Dendritic cell treated with granulocyte-macrophage colony-stimulating factor and Interleukin-4, amounts not matched to agents 40 ng/mL and 50 ng/mL, for 4 days (primary cell): ENCODE results near the gene ABHD12.

Experiments used
- H3K27ac Mint-ChIP-seq: one replicate; pipeline ENCODE4 v1.8.0; 2022; ENCODE audit warnings: mild to moderate bottlenecking, mixed read lengths
- H3K27me3 Mint-ChIP-seq: one replicate; pipeline ENCODE4 v1.8.0; 2022; ENCODE audit warnings: mild to moderate bottlenecking, mixed read lengths
- H3K36me3 Mint-ChIP-seq: one replicate; pipeline ENCODE4 v1.8.0; 2022; ENCODE audit warnings: low read depth, mixed read lengths
- H3K4me1 Mint-ChIP-seq: one replicate; pipeline ENCODE4 v1.8.0; 2022; ENCODE audit warnings: low read depth, mixed read lengths
- H3K4me3 Mint-ChIP-seq: one replicate; pipeline ENCODE4 v1.8.0; 2022; ENCODE audit warnings: mild to moderate bottlenecking, moderate library complexity, mixed read lengths
- H3K9me3 Mint-ChIP-seq: one replicate; pipeline ENCODE4 v1.8.0; 2022; ENCODE audit warnings: mixed read lengths
- intact Hi-C: fragments of 100-400 bp; cut with micrococcal nuclease; formaldehyde crosslinking; loops from one replicate; pipeline ENCODE4 v1.15.0; 2022

ABHD12 gene

DNA sequence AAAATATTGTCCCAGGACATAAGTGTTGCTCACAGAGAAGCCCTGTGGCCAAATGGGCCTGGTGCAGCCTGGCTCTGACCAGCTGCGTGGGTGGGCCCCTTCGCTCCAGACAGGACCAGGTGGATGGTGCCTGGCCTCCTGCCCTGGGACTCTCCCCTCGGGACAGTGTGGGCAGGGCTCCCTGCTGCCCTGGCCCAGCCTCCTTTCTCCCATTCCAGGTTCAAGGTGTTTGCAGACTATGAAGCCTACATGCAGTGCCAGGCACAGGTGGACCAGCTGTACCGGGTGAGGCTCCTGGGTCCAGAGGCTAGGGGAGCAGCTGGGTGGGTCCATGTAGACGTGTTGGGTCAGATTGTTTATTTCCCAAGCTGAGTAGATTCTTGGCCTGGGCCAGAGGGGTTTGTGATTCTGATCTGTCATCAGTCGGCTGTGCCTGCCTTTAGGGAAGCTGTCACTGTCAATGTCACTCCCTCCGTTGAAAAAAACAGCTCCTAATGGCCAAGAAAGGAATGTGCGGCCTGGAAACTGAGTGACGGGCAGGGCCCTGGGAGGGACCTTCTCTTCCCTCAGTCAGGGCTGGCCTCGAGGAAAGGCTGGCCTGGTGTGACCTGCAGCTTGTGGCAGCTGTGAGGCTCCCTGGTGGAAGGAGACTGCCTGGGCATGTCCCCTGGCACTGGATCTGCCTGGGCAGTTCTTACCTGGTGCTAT is 95.1 kb downstream of the ABHD12 start:
- H3K4me1 Mint-ChIP-seq, result peaks cover 62% of the 10 kb centered on the region
- intact Hi-C loops, result loop anchor here (10.0 kb wide), 1 partner anchor 301 kb away; the partner anchor contains the start of gene APMAP
- no peaks in the 10 kb centered on the region for H3K9me3 Mint-ChIP-seq
- H3K36me3 Mint-ChIP-seq, result peaks cover 100% of the 10 kb centered on the region
- H3K27me3 Mint-ChIP-seq, result no peaks in the 10 kb centered on the region
- no peak overlapping the region for H3K4me3 Mint-ChIP-seq
- peak overlapping the region; percentile 85 for H3K27ac Mint-ChIP-seq

DNA sequence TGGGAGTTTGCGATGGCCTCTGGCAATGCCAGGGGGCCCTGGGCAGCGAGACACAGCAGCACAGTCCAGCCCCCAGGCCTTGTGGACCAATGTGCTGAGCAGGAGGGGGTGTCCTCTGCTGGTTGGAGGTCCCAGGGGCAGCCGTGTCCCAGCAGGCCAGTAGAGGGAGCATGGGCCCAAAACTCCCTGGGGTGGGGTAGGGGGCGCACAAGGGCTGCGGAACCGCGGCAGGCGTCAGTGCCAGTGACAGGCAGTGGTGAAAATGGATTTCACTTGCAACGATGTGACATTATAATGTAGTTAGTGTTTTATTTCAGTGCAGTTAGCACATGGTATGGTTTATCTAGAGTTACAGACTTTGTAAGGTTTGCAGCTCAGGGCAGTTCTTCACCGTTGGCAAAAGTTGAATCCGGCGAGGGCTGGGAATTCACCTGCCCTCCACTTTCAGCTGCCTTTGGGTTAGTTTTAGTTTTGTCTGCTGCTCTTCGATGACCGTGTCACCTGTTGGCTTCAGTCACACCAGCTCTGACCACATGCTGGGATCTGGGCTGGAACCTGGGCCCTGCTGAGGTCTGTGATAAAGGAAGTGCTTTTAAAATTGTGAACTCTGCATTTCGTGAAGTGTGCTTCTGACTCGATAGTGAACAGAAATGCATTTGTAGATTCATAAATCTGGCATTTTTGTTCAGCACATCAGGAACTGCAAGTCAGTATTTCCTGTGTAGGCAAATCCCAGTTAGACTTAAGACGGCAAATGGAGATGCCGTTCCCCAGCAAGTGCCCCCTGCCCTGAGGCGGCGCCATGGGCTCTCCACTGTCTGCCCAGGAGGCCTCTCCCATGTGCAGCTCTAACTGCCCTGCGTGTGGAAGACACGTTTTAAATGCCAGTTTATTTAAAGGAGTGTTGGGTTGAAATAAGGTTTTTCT is 95.9 kb downstream of the ABHD12 start:
- H3K36me3 Mint-ChIP-seq, result peaks cover 100% of the 10 kb centered on the region

DNA sequence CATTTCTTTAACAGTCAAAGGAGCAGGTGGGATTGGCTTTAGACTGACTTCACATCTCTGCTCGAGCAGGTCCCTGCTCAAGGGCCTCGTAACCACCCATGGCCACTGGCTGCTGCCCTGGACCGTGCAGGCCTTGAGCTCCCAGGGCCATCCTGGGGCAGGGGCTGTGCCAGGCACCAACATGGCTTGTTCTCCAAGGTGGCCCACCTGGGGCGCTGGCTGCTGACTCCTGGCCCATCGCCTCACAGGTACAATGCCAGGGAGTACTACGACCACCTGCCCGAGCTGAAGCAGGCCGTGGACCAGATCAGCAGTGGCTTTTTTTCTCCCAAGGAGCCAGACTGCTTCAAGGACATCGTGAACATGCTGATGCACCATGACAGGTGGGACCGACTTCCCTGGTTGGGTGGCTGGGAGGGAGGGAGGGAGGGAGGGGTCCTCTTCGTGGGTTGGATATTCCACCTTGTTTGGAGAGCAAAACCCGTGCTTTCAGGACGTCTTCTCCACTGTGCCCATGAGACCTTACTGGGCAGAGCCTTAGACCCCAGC is 96.7 kb downstream of the ABHD12 start:
- no peaks in the 10 kb centered on the region for H3K27me3 Mint-ChIP-seq
- H3K36me3 Mint-ChIP-seq, result peaks cover 100% of the 10 kb centered on the region
- peak overlapping the region; percentile 85 for H3K27ac Mint-ChIP-seq
- H3K9me3 Mint-ChIP-seq, result no peaks in the 10 kb centered on the region
- H3K4me1 Mint-ChIP-seq, result peaks cover 56% of the 10 kb centered on the region
- no peak overlapping the region for H3K4me3 Mint-ChIP-seq
- intact Hi-C loops, result loop anchor here (1.0 to 10.0 kb wide), 2 partner anchors 105 to 299 kb away; partner anchors contain the start of gene APMAP

More for the DNA sequence above, 95.9 kb downstream of the ABHD12 start:
- Mint-ChIP-seq H3K27me3 (no peaks in the 10 kb centered on the region), H3K27ac (peak overlapping the region; percentile 85), H3K9me3 (no peaks in the 10 kb centered on the region), H3K4me1 (peaks cover 55% of the 10 kb centered on the region), H3K4me3 (no peak overlapping the region)
- intact Hi-C loops, result loop anchor here (1.0 to 10.0 kb wide), 2 partner anchors 105 to 300 kb away; partner anchors contain the start of gene APMAP

DNA sequence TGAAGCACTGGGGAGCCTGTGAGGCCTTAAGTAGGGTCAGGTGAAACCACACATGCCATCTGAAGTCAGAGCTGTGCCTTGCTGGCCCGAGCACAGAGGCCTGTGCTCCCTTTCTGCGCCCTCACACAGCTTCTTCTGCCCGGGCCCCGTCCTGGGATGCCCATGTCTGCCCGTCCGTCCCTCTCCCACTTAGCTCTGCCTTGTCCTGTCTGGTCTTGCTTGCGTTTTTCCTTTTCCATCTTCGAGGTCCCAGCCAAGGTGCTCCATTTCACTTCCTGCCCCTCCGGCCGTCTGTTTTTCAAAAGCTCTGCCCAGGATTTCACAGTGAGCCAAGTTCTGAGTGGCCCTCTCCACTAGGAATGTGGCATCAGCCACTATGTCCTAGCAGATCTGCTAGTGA is 97.1 kb downstream of the ABHD12 start:
- Mint-ChIP-seq H3K27ac (peak overlapping the region; percentile 50), H3K4me1 (peaks cover 58% of the 10 kb centered on the region), H3K4me3 (no peak overlapping the region), H3K27me3 (no peaks in the 10 kb centered on the region), H3K36me3 (peaks cover 100% of the 10 kb centered on the region), H3K9me3 (no peaks in the 10 kb centered on the region)
- intact Hi-C loops, result loop anchor here (10.0 kb wide), 1 partner anchor 299 kb away; the partner anchor contains the start of gene APMAP

DNA sequence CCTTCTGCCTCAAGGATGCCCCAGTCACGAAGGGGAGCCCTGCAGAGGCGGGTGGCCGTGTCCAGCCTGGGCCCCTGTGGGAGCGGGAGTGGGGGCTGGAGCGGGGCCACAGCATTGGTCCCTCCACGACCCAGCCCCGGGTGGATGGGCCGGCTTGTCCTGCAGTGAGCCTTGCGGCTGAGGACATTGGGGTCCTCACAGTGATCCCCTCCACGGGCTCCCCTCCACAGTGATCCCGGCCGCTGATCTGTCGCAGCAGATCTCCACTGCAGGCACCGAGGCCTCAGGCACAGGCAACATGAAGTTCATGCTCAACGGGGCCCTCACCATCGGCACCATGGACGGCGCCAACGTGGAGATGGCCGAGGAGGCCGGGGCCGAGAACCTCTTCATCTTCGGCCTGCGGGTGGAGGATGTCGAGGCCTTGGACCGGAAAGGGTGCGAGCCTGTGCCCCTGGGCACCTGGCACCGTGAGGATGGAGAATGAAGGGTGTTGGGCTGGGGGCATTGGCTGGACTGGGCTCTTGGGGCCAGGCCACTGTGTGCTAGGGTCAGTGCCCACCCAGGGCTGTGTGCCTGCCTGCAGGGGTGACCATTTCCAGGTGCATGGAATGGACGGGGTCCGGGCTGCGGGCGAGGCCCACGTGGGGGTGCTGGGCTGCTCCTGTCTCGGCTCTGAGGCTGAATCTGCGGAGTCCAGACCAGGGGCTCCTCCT is 98.3 kb downstream of the ABHD12 start:
- peaks cover 100% of the 10 kb centered on the region for H3K36me3 Mint-ChIP-seq
- no peaks in the 10 kb centered on the region for H3K9me3 Mint-ChIP-seq
- H3K4me1 Mint-ChIP-seq, result peaks cover 52% of the 10 kb centered on the region
- no peak overlapping the region for H3K4me3 Mint-ChIP-seq
- intact Hi-C loops, result loop anchor here (10.0 kb wide), 1 partner anchor 298 kb away; the partner anchor contains the start of gene APMAP
- no peaks in the 10 kb centered on the region for H3K27me3 Mint-ChIP-seq
- peak overlapping the region; percentile 41 for H3K27ac Mint-ChIP-seq

DNA sequence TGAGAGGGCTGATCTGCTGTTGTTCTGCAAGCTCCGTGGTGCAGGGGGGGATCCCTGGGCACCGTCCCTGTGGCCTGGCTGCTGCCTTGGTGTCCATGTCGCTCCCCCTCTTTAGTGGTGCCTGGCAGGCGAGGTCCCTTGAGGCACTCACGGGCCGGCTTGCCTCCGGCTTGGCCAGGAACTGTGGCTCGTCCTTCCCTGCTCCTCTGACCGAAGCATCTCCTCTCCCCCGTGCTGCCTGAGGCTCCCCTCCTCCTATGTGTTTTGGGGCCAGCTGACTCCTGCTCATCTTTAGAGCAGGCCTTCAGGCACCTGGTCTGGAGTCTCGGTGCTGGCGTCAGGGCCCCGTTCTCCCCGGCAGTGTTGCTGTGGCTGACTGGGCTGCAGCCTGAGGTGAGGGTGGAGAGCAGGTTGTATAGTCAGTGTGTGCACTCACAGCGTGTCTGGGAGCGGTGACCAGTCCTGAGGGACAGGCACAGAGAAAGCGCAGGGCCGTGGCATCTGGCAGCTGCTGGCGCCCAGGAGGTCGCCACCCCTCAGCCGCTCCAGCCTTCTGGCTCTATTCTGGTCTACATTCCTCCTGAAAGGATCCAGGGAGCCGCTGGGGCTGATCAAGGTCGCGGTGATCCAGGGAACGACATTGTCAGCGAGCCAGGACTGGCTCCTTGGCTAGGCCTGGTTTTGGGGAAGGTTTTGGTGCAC is 99.1 kb downstream of the ABHD12 start:
- Mint-ChIP-seq H3K4me3 (no peak overlapping the region), H3K4me1 (peaks cover 44% of the 10 kb centered on the region), H3K36me3 (peaks cover 100% of the 10 kb centered on the region), H3K27ac (peak overlapping the region; percentile 57), H3K27me3 (no peaks in the 10 kb centered on the region), H3K9me3 (no peaks in the 10 kb centered on the region)
- intact Hi-C loops, result loop anchor here (10.0 kb wide), 1 partner anchor 297 kb away; the partner anchor contains the start of gene APMAP

DNA sequence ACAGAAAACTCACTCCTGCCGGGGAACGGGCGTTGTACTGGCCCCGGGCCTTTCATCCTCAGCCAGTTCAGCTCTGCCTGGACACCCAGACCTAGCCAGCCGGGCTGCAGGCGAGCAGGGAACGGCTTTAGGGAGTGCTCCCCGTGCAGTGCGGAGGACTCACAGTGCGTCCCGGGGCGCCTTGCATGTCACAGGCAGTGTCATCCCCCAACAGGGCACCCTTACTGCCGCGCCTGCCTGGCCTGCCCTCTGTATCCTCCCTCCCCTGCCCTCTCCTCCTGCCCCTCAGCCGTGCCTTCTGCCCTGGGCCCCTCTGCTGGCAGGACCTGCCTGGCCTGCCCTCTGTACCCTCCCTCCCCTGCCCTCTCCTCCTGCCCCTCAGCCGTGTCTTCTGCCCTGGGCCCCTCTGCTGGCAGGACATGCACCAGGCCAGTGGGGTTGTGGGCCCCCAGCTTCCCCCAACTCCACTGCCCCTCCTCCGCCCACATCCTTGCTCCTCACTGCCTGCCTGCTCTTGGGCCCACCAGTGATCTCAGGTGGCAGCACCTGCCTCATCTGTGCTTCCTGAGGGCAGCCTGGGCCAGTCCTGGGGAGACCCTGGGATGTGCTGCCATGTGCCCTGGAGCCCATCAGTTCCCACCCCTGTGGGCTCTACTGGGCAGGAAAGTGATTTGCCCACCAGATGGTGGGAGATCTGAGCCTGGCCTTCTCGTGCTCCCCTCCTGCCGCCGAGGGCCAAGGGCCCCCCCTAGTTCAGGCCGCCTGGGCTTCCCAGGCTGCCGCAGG is 99.8 kb downstream of the ABHD12 start:
- peak overlapping the region; percentile 57 for H3K27ac Mint-ChIP-seq
- peaks cover 100% of the 10 kb centered on the region for H3K36me3 Mint-ChIP-seq
- no peak overlapping the region for H3K4me3 Mint-ChIP-seq
- peaks cover 37% of the 10 kb centered on the region for H3K4me1 Mint-ChIP-seq
- intact Hi-C loops, result loop anchor here (10.0 kb wide), 1 partner anchor 296 kb away; the partner anchor contains the start of gene APMAP
- H3K9me3 Mint-ChIP-seq, result no peaks in the 10 kb centered on the region
- no peaks in the 10 kb centered on the region for H3K27me3 Mint-ChIP-seq

DNA sequence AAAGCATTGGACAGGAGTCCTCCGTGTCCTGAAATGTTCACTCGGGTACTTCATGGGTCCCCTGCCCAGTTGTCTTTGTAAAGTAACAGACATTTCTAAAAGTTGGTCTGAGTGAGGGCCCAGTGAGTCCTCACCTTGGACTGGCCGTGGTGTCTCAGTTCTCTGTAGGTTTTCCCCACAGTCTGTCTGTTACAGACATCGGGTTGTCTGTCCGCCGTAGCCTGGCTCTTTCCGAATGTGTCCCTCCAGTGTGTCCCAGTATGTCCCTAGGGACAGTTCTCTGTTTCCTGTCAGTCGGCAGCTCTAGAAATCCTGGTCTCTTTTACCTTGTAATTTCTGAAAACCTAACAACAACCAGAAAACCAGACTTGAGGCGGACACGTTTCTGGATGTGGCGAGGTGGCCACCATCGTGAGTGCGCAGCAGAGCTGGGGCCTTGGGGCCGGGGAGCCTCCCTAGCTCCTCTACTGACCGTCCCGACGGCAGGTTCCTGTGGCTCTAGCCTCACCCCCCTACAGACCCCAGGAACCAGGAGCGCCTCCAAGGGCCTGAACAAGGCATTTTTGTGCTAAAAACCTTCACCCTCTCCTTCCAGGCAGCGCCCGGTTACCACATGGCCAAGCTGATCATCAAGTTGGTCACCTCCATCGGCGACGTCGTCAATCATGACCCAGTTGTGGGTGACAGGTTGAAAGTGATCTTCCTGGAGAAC is 100.6 kb downstream of the ABHD12 start:
- no peaks in the 10 kb centered on the region for H3K27me3 Mint-ChIP-seq
- peaks cover 100% of the 10 kb centered on the region for H3K36me3 Mint-ChIP-seq
- intact Hi-C loops, result loop anchor here (10.0 kb wide), 1 partner anchor 295 kb away; the partner anchor contains the start of gene APMAP
- peak overlapping the region; percentile 62 for H3K27ac Mint-ChIP-seq
- H3K4me1 Mint-ChIP-seq, result peaks cover 29% of the 10 kb centered on the region
- H3K9me3 Mint-ChIP-seq, result no peaks in the 10 kb centered on the region
- no peak overlapping the region for H3K4me3 Mint-ChIP-seq

DNA sequence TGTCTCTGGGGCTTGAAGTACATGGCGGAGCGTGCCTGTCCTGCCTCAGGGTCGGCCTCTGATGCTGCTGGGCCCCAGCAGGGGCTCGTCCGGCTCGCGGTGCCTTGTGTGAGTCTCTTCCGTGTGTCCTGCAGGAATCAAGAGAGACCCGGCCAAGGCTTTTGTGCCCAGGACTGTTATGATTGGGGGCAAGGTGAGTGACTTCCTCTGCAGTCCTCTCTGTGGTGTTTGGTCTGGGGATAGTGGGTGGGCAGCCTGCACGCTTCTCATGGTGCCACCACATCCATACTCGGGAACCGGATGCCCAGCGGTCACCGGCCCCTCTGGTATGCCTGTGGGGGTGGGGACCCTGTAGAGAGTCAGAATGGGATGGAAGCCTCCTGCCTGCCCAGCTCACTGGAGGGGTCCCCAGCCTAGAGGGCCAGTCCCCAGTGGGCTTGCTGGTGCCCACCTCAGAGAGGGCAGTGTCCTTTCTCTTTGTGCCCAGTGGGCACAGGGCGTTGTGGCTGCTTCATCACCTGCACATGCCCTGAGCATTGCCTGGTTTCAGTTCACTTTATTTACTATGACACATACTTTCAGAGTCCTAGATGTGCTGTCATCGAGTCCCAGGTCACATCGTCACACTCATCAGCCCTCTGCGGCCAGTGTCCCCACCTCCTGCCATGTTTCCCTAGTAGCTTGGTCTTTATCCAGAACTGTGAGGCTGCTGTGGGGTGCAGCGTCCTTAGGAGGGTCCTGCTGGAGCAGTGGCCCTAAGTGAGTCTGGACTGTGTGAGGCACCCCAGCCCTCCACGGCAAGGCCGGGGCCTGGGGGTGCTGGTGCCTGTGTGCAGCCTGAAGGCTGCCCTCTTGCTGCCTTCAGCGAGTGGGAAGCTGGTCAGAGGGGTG is 102.1 kb downstream of the ABHD12 start:
- Mint-ChIP-seq H3K9me3 (no peaks in the 10 kb centered on the region), H3K27ac (peak overlapping the region; percentile 62), H3K27me3 (no peaks in the 10 kb centered on the region), H3K4me3 (no peak overlapping the region), H3K36me3 (peaks cover 97% of the 10 kb centered on the region), H3K4me1 (peaks cover 20% of the 10 kb centered on the region)
- intact Hi-C loops, result no loop called here

DNA sequence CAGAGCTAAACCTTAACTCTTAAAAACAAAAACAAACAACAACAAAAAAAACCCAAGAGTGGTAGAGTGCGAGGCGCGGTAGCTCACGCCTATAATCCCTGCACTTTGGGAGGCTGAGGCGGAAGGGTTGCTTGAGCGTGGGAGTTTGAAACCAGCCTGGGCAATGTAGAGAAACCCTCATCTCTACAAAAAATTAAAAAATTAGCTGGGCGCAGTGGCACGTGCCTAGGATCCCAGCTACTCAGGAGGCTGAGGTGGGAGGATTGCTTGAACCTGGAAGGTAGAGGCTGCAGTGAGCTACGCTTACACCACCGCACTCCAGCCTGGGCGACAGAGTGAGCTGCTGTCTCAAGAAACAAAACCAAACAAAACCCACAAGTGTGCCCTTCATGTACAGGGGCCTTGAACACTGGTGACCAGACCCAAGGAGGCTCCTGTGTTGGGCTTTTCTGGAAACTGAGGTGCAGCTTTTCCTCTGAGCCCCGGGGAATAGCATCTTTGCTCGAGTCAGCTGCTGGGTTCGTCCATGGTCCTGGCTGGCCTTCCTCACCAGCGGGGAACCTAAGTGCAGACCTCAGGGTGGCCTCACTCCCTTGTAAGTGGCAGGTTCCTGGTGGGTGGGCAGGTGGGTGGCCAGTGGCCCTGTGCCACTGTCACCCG is 102.9 kb downstream of the ABHD12 start:
- intact Hi-C loops, result no loop called here
- peaks cover 97% of the 10 kb centered on the region for H3K36me3 Mint-ChIP-seq
- peaks cover 20% of the 10 kb centered on the region for H3K4me1 Mint-ChIP-seq
- no peak overlapping the region for H3K27ac Mint-ChIP-seq
- H3K27me3 Mint-ChIP-seq, result no peaks in the 10 kb centered on the region
- H3K4me3 Mint-ChIP-seq, result no peak overlapping the region
- H3K9me3 Mint-ChIP-seq, result no peaks in the 10 kb centered on the region

DNA sequence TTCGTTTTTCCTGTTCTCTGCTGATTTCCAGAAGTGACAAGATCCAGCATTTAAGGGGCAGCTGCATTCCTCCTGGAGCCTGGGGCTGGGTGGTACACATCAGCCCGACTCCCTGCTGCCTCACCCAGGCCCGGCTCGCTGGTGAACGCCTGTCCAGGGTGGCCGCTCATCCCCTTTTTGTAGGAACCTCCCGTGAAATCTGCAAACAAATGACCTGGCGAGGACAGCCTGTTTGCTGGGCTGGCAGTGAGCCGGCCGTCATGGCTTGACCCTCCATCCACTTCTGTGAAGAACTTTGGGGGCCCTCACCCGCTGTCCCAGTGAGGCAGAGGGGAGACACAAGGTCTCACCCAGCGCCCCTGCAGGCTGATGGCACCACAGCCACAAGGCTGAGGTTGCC is 103.7 kb downstream of the ABHD12 start:
- Mint-ChIP-seq H3K4me1 (peaks cover 20% of the 10 kb centered on the region), H3K27ac (peak overlapping the region; percentile 7), H3K36me3 (peaks cover 97% of the 10 kb centered on the region), H3K9me3 (no peaks in the 10 kb centered on the region), H3K4me3 (no peak overlapping the region), H3K27me3 (no peaks in the 10 kb centered on the region)
- intact Hi-C loops, result no loop called here
